Breast epithelium (tissue), 4 donors: ENCODE measurements around the gene TMEM17. TPM values are rescaled to one million over a fixed set of nuclear protein-coding genes. Genes with fewer than 3 reads are reported as not detected.
A peak's percentile ranks its signal among the peaks of the same experiment; 100 is the strongest.

Source experiments
- DNase-seq, 2 donors: peaks; one replicate each; pipeline ENCODE4 v3.0.0-alpha.2; 2019; ENCODE audit warnings: low spot score in 2 of 2
- H3K27ac ChIP-seq, 2 donors: fragments of 200-600 bp; sonication (generic) in 1 of 2; one replicate each; pipeline ENCODE4 v1.5.1; 2016 to 2019; ENCODE audit warnings: mild to moderate bottlenecking in 1 of 2
- H3K27me3 ChIP-seq, 2 donors: fragments of 200-600 bp; sonication (generic) in 1 of 2; one replicate each; pipeline versions ENCODE4 v1.5.1 to v1.6.0; 2017 to 2019; ENCODE audit warnings: control low read depth in 1 of 2, mild to moderate bottlenecking in 1 of 2
- H3K36me3 ChIP-seq: fragments of 200-600 bp; one replicate; pipeline ENCODE4 v1.5.1; 2019
- H3K4me1 ChIP-seq, 2 donors: fragments of 200-600 bp; sonication (generic); one replicate each; pipeline ENCODE4 v1.5.1; 2016 to 2019; ENCODE audit warnings: control low read depth in 1 of 2
- H3K4me3 ChIP-seq, 3 donors: fragments of 200-600 bp; sonication (generic); 1 replicate in 2 of 3; 2 replicates in 1 of 3; pipeline ENCODE4 v1.5.1; 2016 to 2019; ENCODE audit warnings: mild to moderate bottlenecking in 3 of 3, moderate library complexity in 2 of 3
- H3K9me3 ChIP-seq, 2 donors: fragments of 200-600 bp; sonication (generic) in 1 of 2; one replicate each; pipeline ENCODE4 v1.5.1; 2016 to 2019; ENCODE audit warnings: control low read depth in 1 of 2
- CTCF ChIP-seq, 3 donors: fragments of 450-650 bp; IDR thresholded peaks; one replicate each; pipeline ENCODE4 v1.5.1; 2016 to 2017; ENCODE audit warnings: antibody characterized with exemption in 3 of 3, mild to moderate bottlenecking in 3 of 3, moderate library complexity in 3 of 3
- POLR2A ChIP-seq: fragments of 450-650 bp; IDR thresholded peaks from one replicate; pipeline ENCODE4 v1.6.1; 2016; ENCODE audit warnings: antibody characterized with exemption, mild to moderate bottlenecking, moderate library complexity
- POLR2AphosphoS5 ChIP-seq, 3 donors: sonication (generic); formaldehyde crosslinking; IDR thresholded peaks; one replicate each; pipeline ENCODE4 v1.6.1; 2017; ENCODE audit warnings: antibody characterized with exemption in 3 of 3
- intact Hi-C: fragments of 100-400 bp; cut with DNase I; formaldehyde crosslinking; loops from one replicate; pipeline ENCODE4 v1.15.1; 2023; ENCODE audit warnings: low total_unique reads
- total RNA-seq, 3 donors: library from RNA; depleted of rRNA; stranded (reverse); fragments of >200 nt; gene quantifications; one replicate each; pipeline ENCODE4 v1.1.0, GENCODE V29; 2016

The TMEM17 gene
- total RNA-seq, 3 donors from 2014 or later, result 0.33 to 3.4 (median 2.3) TPM

GRCh38 chr2:62473246-62473827, 32.7 kb downstream of the TMEM17 start:
- Histone ChIP-seq H3K4me1 (peaks cover 5 to 7% of the 10 kb centered on the region in 2 donors), H3K36me3 (no peaks in the 10 kb centered on the region), H3K4me3 (no peak overlapping the region), H3K27me3 (no peaks in the 10 kb centered on the region), H3K27ac (peak overlapping the region in 1 of 2 donors; percentile 48), H3K9me3 (no peaks in the 10 kb centered on the region)
- DNase-seq, result no peak
- intact Hi-C loops, result no loop called here
- TF ChIP-seq CTCF (IDR thresholded peaks at IDR 0.05) (no peak), POLR2A (no peak), POLR2AphosphoS5 (IDR thresholded peaks at IDR 0.05) (no peak)

GRCh38 chr2:62472312-62472711, 33.7 kb downstream of the TMEM17 start:
- Histone ChIP-seq H3K4me1 (peaks cover 4 to 5% of the 10 kb centered on the region in 2 donors), H3K27me3 (no peaks in the 10 kb centered on the region), H3K4me3 (no peak overlapping the region), H3K36me3 (no peaks in the 10 kb centered on the region), H3K27ac (peak overlapping the region in 1 of 2 donors; percentile 48), H3K9me3 (no peaks in the 10 kb centered on the region)
- DNase-seq, result no peak
- intact Hi-C loops, result no loop called here
- no peak for TF ChIP-seq CTCF (IDR thresholded peaks at IDR 0.05)

- intact Hi-C loops, result no loop called here
- no peak for DNase-seq
- TF ChIP-seq POLR2AphosphoS5 (IDR thresholded peaks at IDR 0.05), result no peak
- TF ChIP-seq CTCF (IDR thresholded peaks at IDR 0.05), result no peak
- no peak for TF ChIP-seq POLR2A
- H3K4me1 ChIP-seq, result peaks cover 4 to 5% of the 10 kb centered on the region in 2 donors
- H3K27me3 ChIP-seq, result no peaks in the 10 kb centered on the region
- no peak overlapping the region for H3K4me3 ChIP-seq
- H3K27ac ChIP-seq, result peak overlapping the region; percentile 3 to 48
- no peaks in the 10 kb centered on the region for H3K9me3 ChIP-seq
- no peaks in the 10 kb centered on the region for H3K36me3 ChIP-seq
These were observed 34.2 kb downstream of the TMEM17 start for GRCh38 chr2:62471816-62472215.

GRCh38 chr2:62471404-62471803, 34.6 kb downstream of the TMEM17 start:
- no peak for TF ChIP-seq POLR2A
- no peak for TF ChIP-seq CTCF (IDR thresholded peaks at IDR 0.05)
- TF ChIP-seq POLR2AphosphoS5 (IDR thresholded peaks at IDR 0.05), result no peak
- H3K9me3 ChIP-seq, result no peaks in the 10 kb centered on the region
- no peaks in the 10 kb centered on the region for H3K36me3 ChIP-seq
- no peaks in the 10 kb centered on the region for H3K27me3 ChIP-seq
- intact Hi-C loops, result no loop called here
- H3K27ac ChIP-seq, result peak overlapping the region; percentile 3 to 48
- peaks cover 4 to 5% of the 10 kb centered on the region in 2 donors for H3K4me1 ChIP-seq
- peak in 1 of 2 donors; percentile 12 for DNase-seq
- no peak overlapping the region for H3K4me3 ChIP-seq

- intact Hi-C loops, result no loop called here
- no peaks in the 10 kb centered on the region for H3K9me3 ChIP-seq
- no peak overlapping the region for H3K27ac ChIP-seq
- no peaks in the 10 kb centered on the region for H3K27me3 ChIP-seq
- H3K4me1 ChIP-seq, result no peaks in the 10 kb centered on the region
- no peaks in the 10 kb centered on the region for H3K36me3 ChIP-seq
- no peak overlapping the region for H3K4me3 ChIP-seq
- DNase-seq, result no peak
- TF ChIP-seq POLR2A, result no peak
- TF ChIP-seq POLR2AphosphoS5 (IDR thresholded peaks at IDR 0.05), result no peak
- TF ChIP-seq CTCF (IDR thresholded peaks at IDR 0.05), result no peak
These were observed 36.4 kb downstream of the TMEM17 start for GRCh38 chr2:62469548-62469947.
